ENCODE data around the gene PDE9A. TPM values are rescaled to one million over a fixed set of nuclear protein-coding genes. Genes with fewer than 3 reads are reported as not detected.

Gene PDE9A
- total RNA-seq, 1 experiment from 2014 or later, result 31.9 TPM

GRCh38 chr21:42618707-42619102, 34.7 kb upstream of the PDE9A start:
- Histone ChIP-seq H3K56ac (ENCODE audit: insufficient read length, low read depth, low read length) (no peak overlapping the region), H3K4me1 (ENCODE audit: insufficient read depth, low read length) (no peaks in the 10 kb centered on the region), H4K5ac (ENCODE audit: insufficient read length, low read depth, low read length) (no peak overlapping the region), H4K20me1 (ENCODE audit: control insufficient read depth, insufficient read depth, insufficient read length) (peaks cover 3% of the 10 kb centered on the region), H3K4me2 (ENCODE audit: insufficient read depth, insufficient read length, low read length) (no peak overlapping the region), H4K8ac (replicated peaks; ENCODE audit: insufficient read length, low read depth, low read length) (no peak overlapping the region), H2BK15ac (ENCODE audit: low read depth, low read length) (no peak overlapping the region), H3K18ac (ENCODE audit: insufficient read length, low read depth, low read length) (no peak overlapping the region), H3K79me2 (ENCODE audit: insufficient read depth, low read length) (no peaks in the 10 kb centered on the region), H2BK12ac (ENCODE audit: insufficient read length, low read depth, low read length) (no peak overlapping the region), H2AFZ (ENCODE audit: low read length) (no peak overlapping the region), H3T11ph (ENCODE audit: low read length) (no peak overlapping the region), H2AK5ac (ENCODE audit: insufficient read length, low read length) (no peak overlapping the region), H2BK5ac (ENCODE audit: insufficient read length, low read length) (no peak overlapping the region), H3K4ac (ENCODE audit: low read depth, low read length) (no peak overlapping the region), H2BK120ac (ENCODE audit: low read depth, low read length, poor library complexity, severe bottlenecking) (no peak overlapping the region), H3K79me1 (ENCODE audit: insufficient read depth, low read depth, low read length, poor library complexity, severe bottlenecking) (no peaks in the 10 kb centered on the region), H3K27ac (ENCODE audit: insufficient read length, low read depth, low read length) (no peak overlapping the region), H3K9ac (ENCODE audit: extremely low read depth, insufficient read length, low read length) (no peak overlapping the region), H3K23ac (ENCODE audit: insufficient read length, low read depth, low read length) (no peak overlapping the region), H3K23me2 (ENCODE audit: insufficient read length, low read depth, low read length, poor library complexity, severe bottlenecking) (no peaks in the 10 kb centered on the region), H2BK20ac (ENCODE audit: low read depth, low read length, poor library complexity, severe bottlenecking) (no peak overlapping the region), H4K91ac (ENCODE audit: insufficient read length, low read depth, low read length) (no peak overlapping the region), H3K9me3 (ENCODE audit: control insufficient read depth, low read depth, low read length) (no peaks in the 10 kb centered on the region), H3K27me3 (ENCODE audit: insufficient read depth, low read length) (no peaks in the 10 kb centered on the region), H3K14ac (ENCODE audit: insufficient read depth, low read length) (no peak overlapping the region)
- Mint-ChIP-seq H3K27me3 (ENCODE audit: low read depth) (peaks cover 37% of the 10 kb centered on the region), H3K4me1 (peaks cover 14 to 16% of the 10 kb centered on the region in 2 experiments), H3K27ac (no peak overlapping the region), H3K9me3 (peaks cover 3% of the 10 kb centered on the region in 2 experiments; a peak in 2 of 5 replicates), H3K4me3 (no peak overlapping the region), H3K36me3 (ENCODE audit: insufficient read depth in 1 of 3, low read depth in 3 of 3) (no peaks in the 10 kb centered on the region)
- WGBS (ENCODE audit: extremely low coverage, insufficient read length, low lambda C conversion rate), result no CpG with 5 or more reads among the region's 3 CpGs
- TF ChIP-seq, protein P1, sequence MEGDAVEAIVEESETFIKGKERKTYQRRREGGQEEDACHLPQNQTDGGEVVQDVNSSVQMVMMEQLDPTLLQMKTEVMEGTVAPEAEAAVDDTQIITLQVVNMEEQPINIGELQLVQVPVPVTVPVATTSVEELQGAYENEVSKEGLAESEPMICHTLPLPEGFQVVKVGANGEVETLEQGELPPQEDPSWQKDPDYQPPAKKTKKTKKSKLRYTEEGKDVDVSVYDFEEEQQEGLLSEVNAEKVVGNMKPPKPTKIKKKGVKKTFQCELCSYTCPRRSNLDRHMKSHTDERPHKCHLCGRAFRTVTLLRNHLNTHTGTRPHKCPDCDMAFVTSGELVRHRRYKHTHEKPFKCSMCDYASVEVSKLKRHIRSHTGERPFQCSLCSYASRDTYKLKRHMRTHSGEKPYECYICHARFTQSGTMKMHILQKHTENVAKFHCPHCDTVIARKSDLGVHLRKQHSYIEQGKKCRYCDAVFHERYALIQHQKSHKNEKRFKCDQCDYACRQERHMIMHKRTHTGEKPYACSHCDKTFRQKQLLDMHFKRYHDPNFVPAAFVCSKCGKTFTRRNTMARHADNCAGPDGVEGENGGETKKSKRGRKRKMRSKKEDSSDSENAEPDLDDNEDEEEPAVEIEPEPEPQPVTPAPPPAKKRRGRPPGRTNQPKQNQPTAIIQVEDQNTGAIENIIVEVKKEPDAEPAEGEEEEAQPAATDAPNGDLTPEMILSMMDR (conservative IDR thresholded peaks at IDR 0.05), result no peak
- no peak for DNase-seq
